NCI-H1048 (cell line): ENCODE results near the gene PIAS1.
"Not testable (repeated sequence)": the region's sequence is repeated elsewhere in the genome, so short reads cannot be mapped to it uniquely, and the experiment has no call there.

Experiments used
- DNase-seq: peaks from one replicate; lab custom pipeline; 2025; lab: John Stamatoyannopoulos, UW

The PIAS1 gene

GRCh38 chr15:68220489-68220888 lies 166.4 kb downstream of the PIAS1 start:
- DNase-seq: no peak

- no peak for DNase-seq
Measured at GRCh38 chr15:68220967-68221366, 166.9 kb downstream of the PIAS1 start.

- DNase-seq: not testable (repeated sequence)
Measured at GRCh38 chr15:68221530-68222431, 167.7 kb downstream of the PIAS1 start.

GRCh38 chr15:68222432-68222743 lies 168.3 kb downstream of the PIAS1 start:
- not testable (repeated sequence) for DNase-seq

- no peak for DNase-seq
Measured at GRCh38 chr15:68223171-68223570, 169.1 kb downstream of the PIAS1 start.

GRCh38 chr15:68224108-68224507 lies 170.0 kb downstream of the PIAS1 start:
- DNase-seq: no peak

GRCh38 chr15:68224546-68225250 lies 170.6 kb downstream of the PIAS1 start:
- DNase-seq: no peak

- DNase-seq: not testable (repeated sequence)
Measured at GRCh38 chr15:68225442-68225841, 171.3 kb downstream of the PIAS1 start.

GRCh38 chr15:68227643-68228142 lies 173.6 kb downstream of the PIAS1 start:
- DNase-seq: no peak

GRCh38 chr15:68228143-68228970 lies 174.2 kb downstream of the PIAS1 start:
- DNase-seq: no peak

- DNase-seq: no peak
Measured at GRCh38 chr15:68228971-68229385, 174.9 kb downstream of the PIAS1 start.

GRCh38 chr15:68229386-68230156 lies 175.5 kb downstream of the PIAS1 start, which contains the start of gene CLN6:
CLN6 (minus strand) TSS chr15:68229728; CDS start chr15:68229584, 144 bp downstream.
- DNase-seq: peak; percentile 55

- no peak for DNase-seq
Measured at GRCh38 chr15:68230157-68231100, 176.3 kb downstream of the PIAS1 start.

- DNase-seq: no peak
Measured at GRCh38 chr15:68231102-68231818, 177.1 kb downstream of the PIAS1 start.

GRCh38 chr15:68232449-68232848 lies 178.3 kb downstream of the PIAS1 start:
- no peak for DNase-seq

GRCh38 chr15:68232937-68233336 lies 178.8 kb downstream of the PIAS1 start:
- no peak for DNase-seq

GRCh38 chr15:68234060-68234459 lies 179.9 kb downstream of the PIAS1 start:
- no peak for DNase-seq

- DNase-seq: not testable (repeated sequence)
Measured at GRCh38 chr15:68234520-68234919, 180.4 kb downstream of the PIAS1 start.

GRCh38 chr15:68235022-68235421 lies 180.9 kb downstream of the PIAS1 start:
- no peak for DNase-seq
